GM23248 (cell line): ENCODE data around the gene PIGN.

ENCODE experiments used
- EZH2 ChIP-seq: fragments of 200-600 bp; sonication (generic); IDR thresholded peaks from 2 replicates; pipeline ENCODE4 v1.6.1; 2018; ENCODE audit warnings: antibody characterized with exemption, mild to moderate bottlenecking; ENCODE audit not compliant: insufficient read depth, poor library complexity, severe bottlenecking
- EZH2phosphoT487 ChIP-seq: fragments of 200-600 bp; sonication (generic); IDR thresholded peaks from 2 replicates; pipeline ENCODE4 v1.6.1; 2018; ENCODE audit warnings: antibody characterized with exemption, moderate library complexity, mild to moderate bottlenecking, low read depth; ENCODE audit not compliant: insufficient read depth

GRCh38 chr18:62026586-62026985, 160.3 kb downstream of the PIGN start:
- TF ChIP-seq EZH2 = no peak
- no peak for TF ChIP-seq EZH2phosphoT487
